Measurements from ENCODE around the gene UNC50.
"Not testable (repeated sequence)": the region's sequence is repeated elsewhere in the genome, so short reads cannot be mapped to it uniquely, and the experiment has no call there.

The UNC50 gene

DNA sequence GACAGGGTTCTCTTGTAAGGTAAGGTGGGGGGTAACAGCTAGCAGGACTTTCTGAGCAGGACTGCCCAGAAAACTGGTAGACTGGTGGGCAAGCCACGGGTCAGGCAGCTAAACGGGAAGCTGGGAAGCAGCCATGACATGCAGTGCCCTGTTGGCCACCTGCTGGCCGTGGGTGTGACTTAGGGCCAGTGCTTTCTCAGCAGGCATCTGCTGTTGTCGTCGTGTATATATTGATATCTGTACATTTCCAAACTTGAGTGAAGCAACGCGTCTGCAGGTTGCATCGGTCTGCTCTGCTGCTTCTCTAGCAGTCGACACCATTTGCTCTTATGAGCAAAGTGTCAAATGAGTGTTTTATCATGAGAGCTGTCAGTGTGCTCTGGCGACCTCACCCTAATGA, 31.1 kb upstream of the UNC50 start:
- no peak for DNase-seq

DNA sequence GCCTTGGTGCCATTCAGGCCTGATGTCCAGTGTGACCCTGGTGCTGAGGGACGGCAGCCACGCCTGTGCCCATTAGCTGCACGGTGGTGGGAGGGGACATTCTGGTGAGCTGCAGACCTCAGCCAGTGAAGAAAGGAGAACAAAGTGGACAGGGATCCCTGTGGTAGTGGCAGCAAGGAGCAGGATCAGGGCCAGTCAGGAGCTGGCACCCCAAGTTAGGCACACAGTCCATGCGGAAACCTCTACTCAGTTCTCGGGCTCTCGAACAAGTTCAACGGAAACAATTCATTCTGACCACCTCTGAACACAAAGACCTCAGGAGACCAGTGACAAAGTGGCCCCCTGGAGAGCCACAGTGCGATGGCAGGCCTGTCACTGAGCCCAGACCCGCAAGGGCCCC, 30.2 kb upstream of the UNC50 start:
- DNase-seq = no peak

DNA sequence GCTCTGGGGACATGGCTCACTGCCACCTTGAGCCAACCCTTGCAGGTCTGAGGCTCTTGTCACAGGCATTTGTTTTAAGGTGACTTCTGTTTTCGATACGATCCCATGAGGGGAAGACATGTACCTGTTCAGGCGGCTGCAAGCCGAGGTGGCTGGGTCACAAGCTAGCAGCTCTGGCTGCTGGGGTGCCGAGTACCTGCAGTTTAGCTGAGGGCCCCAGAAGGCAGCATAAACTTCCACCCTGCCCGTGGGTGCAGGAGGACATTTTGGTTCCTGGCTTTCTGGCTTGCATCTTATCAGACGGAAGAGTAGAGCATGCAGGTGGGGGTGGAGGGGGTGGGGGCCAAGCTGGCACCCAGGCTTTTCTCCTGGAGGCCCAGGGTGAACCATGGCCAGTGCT, 28.5 kb upstream of the UNC50 start:
- DNase-seq = no peak

DNA sequence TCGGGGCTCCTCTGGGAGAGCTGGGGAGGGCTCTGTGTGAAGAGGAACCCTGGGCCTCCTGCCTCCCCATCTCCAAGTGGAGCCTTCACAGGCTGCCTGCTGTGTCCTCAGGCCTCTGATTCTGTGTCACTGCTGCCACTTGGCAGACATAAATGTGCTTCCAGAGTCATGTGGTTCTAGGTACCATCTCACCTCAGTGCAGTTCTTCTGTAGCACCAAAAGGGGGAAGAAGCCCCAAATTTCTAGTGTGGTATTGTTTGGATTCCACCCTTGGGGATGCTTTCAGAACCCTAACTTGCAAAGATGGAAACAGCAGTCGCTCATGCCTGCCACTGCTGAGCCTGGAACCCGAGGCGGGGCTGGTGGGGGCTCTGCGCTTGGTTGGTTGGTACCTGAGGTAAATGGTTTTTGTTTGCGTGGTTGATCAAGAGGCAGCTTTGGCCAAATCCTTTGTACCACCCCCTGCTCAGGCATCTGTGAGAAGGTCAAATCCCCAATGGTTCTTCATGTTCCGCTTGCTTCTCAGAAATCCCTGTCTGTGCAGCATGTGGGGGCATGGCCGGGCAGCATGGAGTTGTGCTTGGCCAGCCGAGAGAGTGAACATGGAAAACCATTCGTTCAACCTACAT, 27.6 kb upstream of the UNC50 start:
- DNase-seq = no peak

DNA sequence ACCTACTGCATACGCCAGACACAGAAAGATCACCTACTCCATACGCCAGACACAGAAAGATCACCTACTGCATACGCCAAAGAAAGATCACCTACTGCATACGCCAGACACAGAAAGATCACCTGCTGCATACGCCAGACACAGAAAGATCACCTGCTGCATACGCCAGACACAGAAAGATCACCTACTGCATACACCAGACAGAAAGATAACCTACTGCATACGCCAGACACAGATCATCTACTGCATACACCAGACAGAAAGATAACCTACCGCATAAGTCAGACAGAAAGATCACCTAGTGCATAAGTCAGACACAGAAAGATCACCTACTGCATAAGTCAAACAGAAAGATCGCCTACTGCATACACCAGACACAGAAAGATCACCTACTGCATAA, 25.9 kb upstream of the UNC50 start:
- no peak for DNase-seq

DNA sequence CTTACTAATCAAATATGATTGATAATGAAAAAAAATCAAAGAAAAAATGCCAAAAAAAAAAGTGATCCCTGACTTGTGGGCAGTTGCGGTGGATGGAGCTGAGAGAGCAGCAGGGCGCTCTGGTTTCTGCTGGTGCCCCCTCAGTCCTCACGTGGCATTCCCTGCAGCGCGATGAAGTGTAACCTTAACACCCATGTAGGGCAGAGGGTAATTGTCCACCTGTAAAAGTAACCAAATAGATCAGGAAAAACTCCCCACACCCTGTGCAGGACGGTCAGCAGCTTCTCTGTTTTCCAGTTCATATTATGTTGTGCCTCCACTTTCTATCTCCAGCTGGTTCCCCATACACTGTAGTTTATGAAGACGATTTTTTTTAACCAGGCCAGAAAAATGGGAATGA, 25.1 kb upstream of the UNC50 start:
- no peak for DNase-seq

DNA sequence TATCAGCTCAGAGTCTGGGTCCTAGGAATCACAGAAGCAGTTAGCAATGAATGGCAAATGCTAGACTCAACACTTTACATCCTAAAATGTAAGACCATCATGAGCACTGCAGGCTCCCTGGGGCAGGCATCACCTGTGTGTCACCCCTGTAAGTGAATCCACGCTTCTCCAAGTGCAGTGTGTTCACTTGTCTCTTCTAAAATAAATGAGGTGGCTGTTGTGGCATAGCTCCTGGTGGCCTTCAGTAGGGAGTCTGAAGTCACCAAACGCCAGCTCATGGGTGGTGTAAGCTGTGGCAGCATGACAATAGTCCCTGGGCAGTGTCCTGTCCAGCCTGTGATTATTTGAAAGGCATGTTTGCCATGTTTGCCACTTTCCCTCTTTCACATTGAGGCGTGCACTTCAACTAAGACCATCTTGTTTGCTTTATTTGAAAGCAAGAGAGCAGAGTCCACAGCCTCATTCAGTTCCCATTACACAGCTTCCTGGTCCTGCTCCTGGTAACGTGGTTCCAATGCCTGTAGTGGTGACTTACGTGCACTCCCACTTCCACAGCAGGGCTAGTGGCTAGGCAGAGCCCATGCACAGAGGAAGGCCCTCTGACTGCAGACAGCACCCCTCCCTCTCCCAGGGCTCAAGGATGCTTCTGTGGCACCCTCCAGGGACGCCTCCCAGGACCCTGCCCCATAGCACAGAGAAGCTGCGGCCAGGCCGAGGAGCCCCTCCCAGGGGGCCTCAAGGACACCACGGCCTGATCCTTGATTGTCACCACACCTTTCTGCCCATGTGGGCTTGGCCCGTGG, 24.4 kb upstream of the UNC50 start:
- no peak for DNase-seq

DNA sequence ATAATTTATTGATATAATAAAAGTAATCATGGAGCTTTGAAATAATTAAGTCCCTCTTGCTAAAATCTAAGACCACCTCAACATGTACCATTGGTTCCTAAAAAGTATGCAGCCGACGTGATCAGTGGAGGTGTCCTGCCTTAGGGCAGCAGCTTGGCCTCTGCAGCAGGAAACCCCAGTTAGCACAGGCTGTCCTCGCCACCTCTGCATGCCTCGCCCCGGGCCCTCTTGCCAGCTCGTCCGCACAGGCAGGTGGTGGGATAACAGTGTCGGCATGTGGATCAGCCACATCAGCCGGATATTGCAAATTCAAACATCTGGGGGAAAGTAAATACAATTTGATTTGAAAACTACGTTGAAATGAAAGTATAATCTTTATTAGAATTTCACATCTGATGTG, 23.0 kb upstream of the UNC50 start:
- DNase-seq = no peak

DNA sequence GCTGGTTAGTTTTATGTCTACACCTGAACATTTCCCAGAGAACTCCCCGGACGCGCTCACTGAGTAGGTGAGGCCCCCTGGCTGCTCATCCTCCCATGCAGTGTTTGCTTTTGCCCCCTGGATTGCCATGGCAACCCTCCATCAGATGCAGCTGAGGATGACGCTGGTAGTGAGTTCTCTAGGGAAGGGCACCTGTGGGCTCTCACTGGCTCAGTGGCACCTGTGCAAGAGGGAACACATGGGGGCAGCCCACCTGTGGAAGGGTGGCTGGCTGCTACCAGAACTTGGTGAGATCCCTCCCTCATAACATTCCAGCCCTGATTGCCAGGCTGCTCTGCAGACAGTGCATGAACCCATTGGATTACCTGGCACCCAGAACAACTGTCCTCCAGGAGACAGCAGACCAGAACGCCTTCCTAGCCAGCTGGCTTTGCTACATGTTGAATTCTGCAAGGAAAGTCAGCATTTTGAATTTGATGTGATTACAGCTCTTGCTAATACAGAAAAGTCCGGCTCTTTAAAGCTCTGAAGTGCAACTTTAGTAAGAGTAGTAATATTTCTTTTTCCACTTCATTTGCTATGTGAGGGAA, 21.7 kb upstream of the UNC50 start:
- DNase-seq = no peak

DNA sequence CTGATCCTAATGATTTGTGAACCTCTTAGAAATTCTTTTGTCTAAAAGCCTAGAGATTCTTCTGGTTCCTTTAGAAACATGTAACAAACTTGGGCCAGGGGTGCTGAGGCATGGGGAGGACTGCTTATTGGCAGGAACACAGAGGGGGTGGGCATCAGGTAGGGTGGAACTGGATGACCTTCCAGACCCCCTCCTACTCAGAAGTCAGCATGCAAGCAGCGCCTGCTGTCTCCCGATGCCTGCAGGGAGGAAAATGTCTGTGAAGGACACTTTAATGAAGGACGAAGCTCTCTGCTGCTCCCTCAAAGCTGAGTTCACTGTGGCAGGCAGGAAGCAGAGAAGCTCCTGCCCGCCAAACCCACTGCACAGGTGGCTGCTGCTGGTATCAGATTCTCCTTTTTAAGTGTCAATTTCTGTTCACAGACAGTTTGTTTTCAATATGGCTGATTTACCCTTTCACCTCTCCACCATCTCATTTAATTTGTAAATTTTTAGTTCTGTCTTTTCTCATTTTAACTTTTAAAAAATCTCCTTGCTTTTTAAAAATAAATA, 19.4 kb upstream of the UNC50 start:
- no peak for DNase-seq

DNA sequence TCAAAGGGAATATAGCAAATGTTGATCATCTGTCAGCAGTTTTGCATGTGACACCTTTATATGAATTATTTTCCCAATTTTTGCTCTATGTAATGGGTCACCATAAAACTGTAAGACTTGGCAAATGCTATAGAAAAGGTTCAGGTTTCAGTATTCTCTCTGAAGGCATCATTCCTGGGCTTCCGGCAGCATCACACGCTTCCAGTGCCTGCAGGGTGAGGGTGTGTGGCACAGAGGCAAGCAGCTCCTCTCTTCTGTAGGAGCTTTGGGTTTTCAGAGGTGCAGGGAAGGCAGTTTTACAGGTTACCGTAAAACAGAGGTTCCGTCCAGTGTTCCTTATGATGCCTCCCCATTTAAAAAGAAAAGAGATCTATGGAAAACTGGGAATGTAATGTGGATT, 18.9 kb upstream of the UNC50 start:
- DNase-seq = no peak

DNA sequence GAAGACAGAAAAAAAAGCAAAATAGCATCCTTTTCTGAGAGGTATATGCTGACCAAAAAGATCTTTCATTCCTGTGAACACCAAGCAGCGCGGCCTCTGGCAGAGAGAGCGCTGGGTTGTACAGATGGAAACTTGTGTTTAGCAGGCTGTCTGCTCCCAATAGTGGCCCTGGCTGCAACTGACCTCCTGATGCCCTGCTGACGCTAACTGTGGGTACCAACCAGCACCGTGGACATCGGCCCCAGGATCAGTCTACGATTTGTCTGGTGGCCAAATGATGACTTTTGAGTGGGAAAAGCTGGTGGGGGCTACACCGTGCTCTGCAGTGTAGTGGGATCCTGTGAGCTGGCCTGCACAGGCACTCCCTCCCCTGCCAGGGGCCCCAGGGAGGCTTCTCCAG, 15.8 kb upstream of the UNC50 start:
- no peak for DNase-seq

DNA sequence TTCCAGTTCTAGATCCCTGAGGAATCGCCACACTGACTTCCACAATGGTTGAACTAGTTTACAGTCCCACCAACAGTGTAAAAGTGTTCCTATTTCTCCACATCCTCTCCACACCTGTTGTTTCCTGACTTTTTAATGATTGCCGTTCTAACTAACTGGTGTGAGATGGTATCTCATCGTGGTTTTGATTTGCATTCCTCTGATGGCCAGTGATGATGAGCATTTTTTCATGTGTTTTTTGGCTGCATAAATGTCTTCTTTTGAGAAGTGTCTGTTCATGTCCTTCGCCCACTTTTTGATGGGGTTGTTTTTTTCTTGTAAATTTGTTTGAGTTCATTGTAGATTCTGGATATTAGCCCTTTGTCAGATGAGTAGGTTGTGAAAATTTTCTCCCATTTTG, 13.7 kb upstream of the UNC50 start:
- DNase-seq = not testable (repeated sequence)

DNA sequence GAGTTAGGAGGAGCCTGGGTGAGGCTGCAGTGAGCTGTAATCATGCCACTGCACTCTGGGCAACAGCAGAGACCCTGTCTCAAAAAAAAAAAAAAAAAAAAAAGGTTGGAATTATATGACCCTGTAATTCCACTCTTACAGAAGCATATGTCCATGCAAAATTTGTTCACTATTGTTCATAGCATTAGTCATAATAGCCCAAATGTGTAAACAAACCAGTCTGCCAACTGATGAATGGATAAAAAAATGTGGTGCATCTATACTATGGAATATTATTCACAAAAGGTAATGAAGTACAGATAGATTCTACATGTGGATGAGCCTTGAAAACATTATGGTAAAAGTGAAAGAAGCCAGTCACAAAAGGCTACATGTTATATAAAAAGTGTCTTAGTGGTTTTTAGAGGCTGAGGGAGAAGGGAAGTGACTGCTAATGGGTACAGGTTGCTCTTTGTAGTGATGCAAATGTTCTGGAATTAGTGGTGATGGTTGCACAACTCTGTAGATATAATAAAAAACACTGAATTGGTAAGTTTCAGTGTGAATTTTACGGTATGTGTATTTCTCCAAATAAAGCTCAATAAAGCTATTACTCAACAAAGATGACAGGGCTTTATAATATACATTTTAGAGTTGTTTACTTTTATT, 9.5 kb upstream of the UNC50 start:
- no peak for DNase-seq

DNA sequence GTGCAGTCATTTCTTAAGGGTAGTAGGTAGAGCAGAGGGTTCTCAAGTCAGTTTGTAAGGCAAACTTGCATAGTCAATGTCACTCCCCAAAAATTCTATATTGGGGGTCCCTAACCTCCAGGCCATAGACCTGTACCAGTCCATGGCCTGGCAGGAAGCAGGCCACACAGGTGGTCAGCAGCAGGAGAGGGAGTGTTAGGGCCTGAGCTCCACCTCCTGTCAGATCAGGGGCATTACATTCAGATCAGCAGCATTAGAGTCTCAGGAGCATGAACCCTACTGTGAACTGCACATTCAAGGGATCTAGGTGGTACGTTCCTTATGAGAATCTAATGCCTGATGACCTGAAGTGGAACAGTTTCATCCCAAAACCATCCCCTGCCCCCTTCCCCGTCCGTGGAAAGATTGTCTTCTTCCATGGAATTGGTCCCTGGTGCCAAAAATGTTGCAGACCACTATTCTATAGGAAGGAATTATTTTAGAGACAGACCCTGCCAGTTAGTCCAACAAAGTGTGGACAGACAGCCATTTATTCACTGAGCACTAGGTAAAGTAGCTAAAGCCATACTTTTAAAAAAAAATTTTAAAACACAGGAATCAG, 6.8 kb upstream of the UNC50 start:
- DNase-seq = no peak

DNA sequence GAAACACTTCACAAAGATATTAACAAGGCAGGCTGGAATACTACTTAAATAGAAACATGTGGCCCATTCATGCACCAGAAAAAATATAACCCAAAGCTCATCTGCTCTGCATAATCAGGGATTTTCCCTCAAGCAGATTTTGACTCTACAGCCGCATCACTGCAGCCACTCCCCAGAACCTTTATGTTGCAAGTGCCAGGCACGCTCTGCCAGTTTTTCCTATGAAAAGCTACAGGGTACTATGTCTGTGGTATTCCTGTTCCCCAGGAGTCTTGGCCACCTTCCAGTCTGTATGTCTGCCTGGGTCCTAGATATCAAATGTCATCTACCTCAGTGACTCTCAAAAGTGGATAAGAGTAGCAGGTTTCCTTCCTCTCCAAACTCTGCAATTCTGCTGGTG, 3.8 kb upstream of the UNC50 start:
- no peak for DNase-seq

DNA sequence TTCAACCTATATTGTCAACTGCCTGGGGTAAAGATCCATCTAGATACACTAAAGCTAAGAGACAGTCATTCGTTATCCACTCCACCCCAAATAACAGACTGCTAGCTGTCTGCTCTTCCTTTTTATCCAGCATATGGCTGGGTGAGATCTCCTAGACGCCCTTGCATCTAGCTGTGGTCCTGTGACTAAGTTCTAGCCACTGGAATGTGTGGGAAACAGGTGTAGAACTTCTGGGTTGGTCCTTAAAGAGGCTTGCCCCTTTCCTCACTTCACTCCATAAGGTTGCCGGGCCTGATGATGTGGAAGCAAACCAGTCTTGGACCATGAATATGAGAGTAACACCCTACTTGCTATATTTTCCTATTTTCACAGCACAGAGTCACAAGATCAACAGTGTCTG, 3.3 kb upstream of the UNC50 start:
- no peak for DNase-seq

DNA sequence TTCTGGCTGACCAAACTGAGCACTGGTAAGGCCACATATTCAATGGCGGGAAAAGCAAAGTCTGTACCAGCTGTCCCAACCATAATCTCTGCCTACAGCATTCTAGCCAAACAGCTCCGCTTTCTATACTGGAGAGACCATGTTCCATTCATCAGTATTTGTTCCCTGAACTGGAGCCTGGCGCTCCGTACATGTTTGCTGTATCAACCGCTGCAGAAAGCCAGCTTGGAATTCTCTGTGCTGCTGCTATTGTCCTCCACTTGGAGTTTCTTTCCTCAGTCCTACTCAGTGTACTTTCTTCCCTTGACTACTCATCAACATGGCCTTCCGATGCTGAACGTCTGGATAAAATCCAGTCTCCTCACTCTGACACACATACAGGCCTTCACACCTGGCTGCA, 2.0 kb upstream of the UNC50 start:
- no peak for DNase-seq

DNA sequence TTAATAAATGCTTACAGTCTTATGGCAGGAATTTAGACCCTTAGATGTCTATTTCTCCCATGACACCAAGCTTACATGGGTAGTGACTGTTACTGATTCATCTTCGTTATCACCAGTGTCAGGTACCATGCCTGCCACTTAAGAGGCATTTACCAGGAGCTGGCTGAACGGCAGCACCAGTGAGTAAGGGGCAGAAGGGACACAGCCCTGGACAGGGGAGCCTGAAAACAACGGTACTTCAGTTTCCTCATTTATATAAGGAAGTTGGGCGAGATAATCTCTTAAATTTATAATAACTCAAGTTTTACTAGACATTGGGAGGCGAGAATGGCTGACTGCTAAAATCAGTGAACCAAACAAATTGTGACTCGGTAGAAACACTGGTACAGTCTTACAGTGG, 1.3 kb upstream of the UNC50 start:
- no peak for DNase-seq

DNA sequence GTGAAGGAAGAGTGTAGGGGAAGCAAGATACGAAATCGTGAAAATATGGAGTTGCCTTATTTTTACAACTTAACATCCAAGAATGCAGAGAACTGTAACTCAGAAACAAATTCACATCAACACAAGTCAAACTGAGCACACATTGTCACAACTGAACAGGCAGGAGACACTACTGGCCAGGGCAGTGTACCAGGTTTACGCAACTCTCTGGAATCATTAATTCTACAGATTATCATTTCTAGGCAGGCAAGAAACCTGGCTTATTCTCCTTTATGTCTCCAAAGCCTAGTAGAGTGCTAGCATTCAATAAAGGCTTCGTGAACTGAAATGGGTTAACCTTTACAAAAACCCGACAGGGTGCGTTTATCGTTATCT, 661 bp upstream of the UNC50 start:
- DNase-seq = no peak

DNA sequence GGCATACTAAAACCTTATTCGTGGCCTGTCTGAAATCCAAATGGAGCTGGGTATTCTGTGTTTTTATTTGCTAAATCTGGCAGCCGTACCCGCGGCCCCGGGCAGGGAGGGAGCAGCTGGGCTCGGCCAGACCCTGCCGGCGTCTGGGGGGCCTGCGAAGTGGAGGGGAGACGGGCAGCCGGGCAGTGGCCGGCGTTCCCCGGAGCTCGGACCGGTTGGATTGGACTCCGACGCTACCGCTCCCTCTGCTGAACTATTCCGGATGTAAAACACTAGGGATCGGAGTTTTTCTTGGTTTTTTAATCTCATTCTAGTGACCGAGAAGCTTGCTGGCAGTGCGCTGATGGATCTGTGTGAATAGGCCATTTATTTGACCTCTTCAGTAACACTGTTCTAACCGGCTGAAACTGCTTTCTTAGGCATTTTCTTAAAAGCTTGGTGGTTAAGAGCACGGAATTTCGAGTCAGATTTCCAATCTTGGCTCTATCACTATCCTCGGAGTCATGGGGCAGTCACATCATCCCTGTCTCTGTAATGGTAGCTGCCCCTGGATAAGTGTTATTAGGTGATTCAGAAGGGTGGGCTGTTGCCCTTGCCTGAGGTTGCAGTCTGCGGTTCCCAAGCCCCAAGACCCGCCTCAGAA, 694 bp downstream of the UNC50 start:
- no peak for DNase-seq

DNA sequence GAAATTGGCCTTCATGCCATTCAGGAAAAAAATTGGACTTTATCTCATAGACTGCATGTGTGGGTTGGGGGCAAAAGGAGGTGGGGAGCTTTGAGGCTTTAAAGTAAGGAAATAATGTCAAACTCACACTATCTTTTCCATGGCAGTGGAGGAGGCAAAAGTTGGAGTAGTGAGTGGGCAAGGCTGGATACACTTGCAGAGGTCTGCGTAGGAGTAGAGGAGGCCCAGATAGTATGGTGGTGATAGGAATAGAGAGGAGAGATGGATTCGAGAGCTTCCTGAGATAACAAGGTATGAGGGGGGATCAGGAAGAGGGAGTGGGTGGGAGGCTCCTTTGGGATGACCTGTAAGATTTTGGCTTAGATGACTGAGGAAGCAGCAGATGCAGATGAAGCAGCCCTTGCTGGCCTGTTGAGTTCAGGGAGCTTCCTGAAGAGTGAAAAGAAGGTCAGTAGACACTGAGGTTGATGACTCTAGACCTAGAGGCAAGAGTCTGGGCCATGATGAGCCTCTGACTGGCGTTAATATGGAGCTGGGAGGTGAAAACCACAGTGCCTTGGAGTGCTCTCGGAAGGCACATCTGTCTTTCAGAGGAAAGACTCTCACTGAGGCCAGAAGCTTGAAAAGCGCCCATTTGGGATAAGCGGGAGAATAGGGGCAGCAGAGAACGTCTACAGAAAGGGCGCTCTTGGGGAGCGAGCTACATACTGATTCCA, 5.8 kb downstream of the UNC50 start:
- DNase-seq = no peak
